ENCODE measurements around the gene KCNH8. TPM values are rescaled to one million over a fixed set of nuclear protein-coding genes. Genes with fewer than 3 reads are reported as not detected.
"Not testable (repeated sequence)": the region's sequence is repeated elsewhere in the genome, so short reads cannot be mapped to it uniquely, and the experiment has no call there.

KCNH8 gene
- total RNA-seq, 1 experiment from 2014 or later, result 0.12 TPM

GRCh38 chr3:19232566-19232965 is 84.3 kb downstream of the KCNH8 start:
- POLR2A ChIA-PET, result no interaction called here
- no peak overlapping the region for H3K4me3 ChIP-seq (replicated peaks in 1 of 2; ENCODE audit: low read depth in 1 of 2, low read length in 2 of 2)
- H3K36me3 ChIP-seq (ENCODE audit: control insufficient read depth in 1 of 2, insufficient read depth in 2 of 2, low read length in 2 of 2), result no peaks in the 10 kb centered on the region
- BruUV-seq (replicated peaks), result no TSS peak
- no peaks in the 10 kb centered on the region for H3K4me1 ChIP-seq (ENCODE audit: control insufficient read depth in 1 of 2, insufficient read depth in 2 of 2, low read length in 2 of 2)
- no peak overlapping the region for H2AFZ ChIP-seq (ENCODE audit: low read depth, low read length, poor library complexity, severe bottlenecking)
- CTCF ChIA-PET, result no interaction called here
- no peak overlapping the region for H3K9ac ChIP-seq (ENCODE audit: low read length)
- no peak for TF ChIP-seq CEBPB (IDR thresholded peaks at IDR 0.05; ENCODE audit: low read depth)
- TF ChIP-seq SP1 (IDR thresholded peaks at IDR 0.05; ENCODE audit: low read depth), result no peak
- no peak for TF ChIP-seq EZH2phosphoT487 (IDR thresholded peaks at IDR 0.05; ENCODE audit: borderline replicate concordance)
- TF ChIP-seq SIN3A (IDR thresholded peaks at IDR 0.05; ENCODE audit: low read depth), result no peak
- TF ChIP-seq JUND (IDR thresholded peaks at IDR 0.05), result no peak
- no peak for TF ChIP-seq ZFX (IDR thresholded peaks at IDR 0.05)
- TF ChIP-seq ELF1 (IDR thresholded peaks at IDR 0.05; ENCODE audit: borderline replicate concordance, low read depth), result no peak
- TF ChIP-seq RAD21 (IDR thresholded peaks at IDR 0.05; ENCODE audit: low read depth), result no peak
- no peak for TF ChIP-seq CBX3 (IDR thresholded peaks at IDR 0.05; ENCODE audit: low read depth)
- no peak for TF ChIP-seq FOSL1 (IDR thresholded peaks at IDR 0.05; ENCODE audit: low read depth)
- no peak for TF ChIP-seq EGR1 (IDR thresholded peaks at IDR 0.05; ENCODE audit: low read depth)
- TF ChIP-seq ZNF274 (IDR thresholded peaks at IDR 0.05; ENCODE audit: low read depth, low read length), result no peak
- no peak for TF ChIP-seq EZH2 (IDR thresholded peaks at IDR 0.05)
- no peak for TF ChIP-seq ZBTB33 (IDR thresholded peaks at IDR 0.05; ENCODE audit: extremely low read depth, insufficient replicate concordance, low read length)
- TF ChIP-seq TCF7L2 (IDR thresholded peaks at IDR 0.05; ENCODE audit: borderline replicate concordance, extremely low read depth, insufficient read depth, insufficient read length), result no peak
- TF ChIP-seq POLR2A (IDR thresholded peaks at IDR 0.05; ENCODE audit: borderline replicate concordance, extremely low read depth, insufficient read depth, insufficient read length), result no peak
- TF ChIP-seq ATF3 (IDR thresholded peaks at IDR 0.05), result no peak
- no peak for TF ChIP-seq CTCF (IDR thresholded peaks at IDR 0.05 in 2 of 3, conservative IDR thresholded peaks at IDR 0.05 in 1 of 3; ENCODE audit: borderline replicate concordance in 1 of 3, insufficient read depth in 1 of 3, low read depth in 2 of 3, low read length in 2 of 3)
- H3K79me2 ChIP-seq (ENCODE audit: insufficient read depth, low read length), result no peaks in the 10 kb centered on the region
- ATAC-seq (no peak), DNase-seq (ENCODE audit: low read depth, low spot score) (no peak)
- H3K9me3 ChIP-seq (ENCODE audit: control insufficient read depth in 1 of 2, insufficient read depth in 1 of 2, low read depth in 1 of 2, low read length in 2 of 2), result peaks cover 0 to 8% of the 10 kb centered on the region in 2 experiments; a peak in 2 of 4 replicates
- no peak overlapping the region for H3K4me2 ChIP-seq (ENCODE audit: low read length)
- no peaks in the 10 kb centered on the region for H3K27me3 ChIP-seq (ENCODE audit: insufficient read depth, low read length)
- intact Hi-C loops (cut with micrococcal nuclease), result no loop called here
- H4K20me1 ChIP-seq (ENCODE audit: insufficient read depth), result no peaks in the 10 kb centered on the region
- H3K27ac ChIP-seq (ENCODE audit: low read depth, low read length), result no peak overlapping the region
- RAD21 ChIA-PET (ENCODE audit: low non-redundant PET in 1 of 2, low total read pairs in 2 of 2, uncharacterized antibody in 2 of 2, unreplicated experiment in 2 of 2), result no interaction called here
- no peaks in the 10 kb centered on the region for H3K9me2 ChIP-seq (ENCODE audit: insufficient read depth)

- H3K4me2 ChIP-seq (ENCODE audit: low read length); DNase-seq (ENCODE audit: low read depth, low spot score); H2AFZ ChIP-seq (ENCODE audit: low read depth, low read length, poor library complexity, severe bottlenecking); H4K20me1 ChIP-seq (ENCODE audit: insufficient read depth); H3K36me3 ChIP-seq (ENCODE audit: control insufficient read depth in 1 of 2, insufficient read depth in 2 of 2, low read length in 2 of 2); ATAC-seq; H3K9me2 ChIP-seq (ENCODE audit: insufficient read depth); POLR2A ChIA-PET; BruUV-seq (replicated peaks); H3K79me2 ChIP-seq (ENCODE audit: insufficient read depth, low read length); intact Hi-C loops (cut with micrococcal nuclease); H3K9ac ChIP-seq (ENCODE audit: low read length); H3K27me3 ChIP-seq (ENCODE audit: insufficient read depth, low read length); H3K4me1 ChIP-seq (ENCODE audit: control insufficient read depth in 1 of 2, insufficient read depth in 2 of 2, low read length in 2 of 2); RAD21 ChIA-PET (ENCODE audit: low non-redundant PET in 1 of 2, low total read pairs in 2 of 2, uncharacterized antibody in 2 of 2, unreplicated experiment in 2 of 2); H3K27ac ChIP-seq (ENCODE audit: low read depth, low read length); CTCF ChIA-PET; H3K4me3 ChIP-seq (replicated peaks in 1 of 2; ENCODE audit: low read depth in 1 of 2, low read length in 2 of 2): not testable (repeated sequence)
- peaks cover 0 to 11% of the 10 kb centered on the region in 2 experiments; a peak in 2 of 4 replicates for H3K9me3 ChIP-seq (ENCODE audit: control insufficient read depth in 1 of 2, insufficient read depth in 1 of 2, low read depth in 1 of 2, low read length in 2 of 2)
Measured at GRCh38 chr3:19233882-19234784, 85.8 kb downstream of the KCNH8 start.

All from HCT116 (cell line).